ENCODE results near the gene FAM53C.
A peak's percentile ranks its signal among the peaks of the same experiment; 100 is the strongest.
"Not testable (repeated sequence)": the region's sequence is repeated elsewhere in the genome, so short reads cannot be mapped to it uniquely, and the experiment has no call there.

Gene FAM53C

GRCh38 chr5:138369706-138370105, 31.6 kb downstream of the FAM53C start:
- Histone ChIP-seq H3K4me3 (ENCODE audit: low read depth in 1 of 2, low read length in 2 of 2) (no peak overlapping the region), H3K9me3 (ENCODE audit: control insufficient read depth in 1 of 2, low read length in 2 of 2) (no peaks in the 10 kb centered on the region), H3K36me3 (ENCODE audit: control insufficient read depth in 1 of 2, insufficient read depth in 2 of 2, low read length in 2 of 2) (peaks cover 4 to 8% of the 10 kb centered on the region in 2 donors), H3K27ac (ENCODE audit: low read length) (peak overlapping the region; percentile 42), H3K4me1 (ENCODE audit: control insufficient read depth in 1 of 2, insufficient read depth in 2 of 2, low read length in 2 of 2) (peaks cover 12 to 13% of the 10 kb centered on the region in 2 donors), H3K27me3 (ENCODE audit: low read depth, low read length) (no peaks in the 10 kb centered on the region)

- Histone ChIP-seq H3K4me1 (ENCODE audit: control insufficient read depth in 1 of 2, insufficient read depth in 2 of 2, low read length in 2 of 2) (peaks cover 12 to 13% of the 10 kb centered on the region in 2 donors), H3K27me3 (ENCODE audit: low read depth, low read length) (no peaks in the 10 kb centered on the region), H3K36me3 (ENCODE audit: control insufficient read depth in 1 of 2, insufficient read depth in 2 of 2, low read length in 2 of 2) (peaks cover 4 to 11% of the 10 kb centered on the region in 2 donors), H3K9me3 (ENCODE audit: control insufficient read depth in 1 of 2, low read length in 2 of 2) (no peaks in the 10 kb centered on the region), H3K27ac (ENCODE audit: low read length) (no peak overlapping the region), H3K4me3 (ENCODE audit: low read depth in 1 of 2, low read length in 2 of 2) (no peak overlapping the region)
These were observed 32.5 kb downstream of the FAM53C start for GRCh38 chr5:138370537-138370936.

- Histone ChIP-seq H3K9me3 (ENCODE audit: control insufficient read depth in 1 of 2, low read length in 2 of 2) (no peaks in the 10 kb centered on the region), H3K36me3 (ENCODE audit: control insufficient read depth in 1 of 2, insufficient read depth in 2 of 2, low read length in 2 of 2) (peaks cover 4 to 11% of the 10 kb centered on the region in 2 donors), H3K27ac (ENCODE audit: low read length) (no peak overlapping the region), H3K4me3 (ENCODE audit: low read depth in 1 of 2, low read length in 2 of 2) (no peak overlapping the region), H3K27me3 (ENCODE audit: low read depth, low read length) (no peaks in the 10 kb centered on the region), H3K4me1 (ENCODE audit: control insufficient read depth in 1 of 2, insufficient read depth in 2 of 2, low read length in 2 of 2) (peaks cover 11 to 13% of the 10 kb centered on the region in 2 donors)
These were observed 33.4 kb downstream of the FAM53C start for GRCh38 chr5:138371454-138371853.

GRCh38 chr5:138372225-138372624, 34.2 kb downstream of the FAM53C start:
- H3K36me3 ChIP-seq (ENCODE audit: control insufficient read depth in 1 of 2, insufficient read depth in 2 of 2, low read length in 2 of 2) = peaks cover 6 to 16% of the 10 kb centered on the region in 2 donors
- no peaks in the 10 kb centered on the region for H3K27me3 ChIP-seq (ENCODE audit: low read depth, low read length)
- peaks cover 4 to 5% of the 10 kb centered on the region in 2 donors for H3K4me1 ChIP-seq (ENCODE audit: control insufficient read depth in 1 of 2, insufficient read depth in 2 of 2, low read length in 2 of 2)
- no peak overlapping the region for H3K27ac ChIP-seq (ENCODE audit: low read length)
- H3K9me3 ChIP-seq (ENCODE audit: control insufficient read depth in 1 of 2, low read length in 2 of 2) = no peaks in the 10 kb centered on the region
- H3K4me3 ChIP-seq (ENCODE audit: low read depth in 1 of 2, low read length in 2 of 2) = no peak overlapping the region

GRCh38 chr5:138372653-138373052, 34.6 kb downstream of the FAM53C start:
- H3K9me3 ChIP-seq (ENCODE audit: control insufficient read depth in 1 of 2, low read length in 2 of 2) = no peaks in the 10 kb centered on the region
- H3K4me3 ChIP-seq (ENCODE audit: low read depth in 1 of 2, low read length in 2 of 2) = no peak overlapping the region
- peaks cover 4 to 5% of the 10 kb centered on the region in 2 donors for H3K4me1 ChIP-seq (ENCODE audit: control insufficient read depth in 1 of 2, insufficient read depth in 2 of 2, low read length in 2 of 2)
- peaks cover 10 to 20% of the 10 kb centered on the region in 2 donors for H3K36me3 ChIP-seq (ENCODE audit: control insufficient read depth in 1 of 2, insufficient read depth in 2 of 2, low read length in 2 of 2)
- no peaks in the 10 kb centered on the region for H3K27me3 ChIP-seq (ENCODE audit: low read depth, low read length)
- H3K27ac ChIP-seq (ENCODE audit: low read length) = no peak overlapping the region

GRCh38 chr5:138382347-138382746, 44.3 kb downstream of the FAM53C start:
- Histone ChIP-seq H3K27ac (ENCODE audit: low read length) (no peak overlapping the region), H3K27me3 (ENCODE audit: low read depth, low read length) (no peaks in the 10 kb centered on the region), H3K4me3 (ENCODE audit: low read depth in 1 of 2, low read length in 2 of 2) (no peak overlapping the region), H3K36me3 (ENCODE audit: control insufficient read depth in 1 of 2, insufficient read depth in 2 of 2, low read length in 2 of 2) (peaks cover 50 to 63% of the 10 kb centered on the region in 2 donors), H3K4me1 (ENCODE audit: control insufficient read depth in 1 of 2, insufficient read depth in 2 of 2, low read length in 2 of 2) (no peaks in the 10 kb centered on the region), H3K9me3 (ENCODE audit: control insufficient read depth in 1 of 2, low read length in 2 of 2) (no peaks in the 10 kb centered on the region)

GRCh38 chr5:138385660-138386059, 47.6 kb downstream of the FAM53C start:
- no peak overlapping the region for H3K4me3 ChIP-seq (ENCODE audit: low read depth in 1 of 2, low read length in 2 of 2)
- no peaks in the 10 kb centered on the region for H3K9me3 ChIP-seq (ENCODE audit: control insufficient read depth in 1 of 2, low read length in 2 of 2)
- no peak overlapping the region for H3K27ac ChIP-seq (ENCODE audit: low read length)
- H3K27me3 ChIP-seq (ENCODE audit: low read depth, low read length) = no peaks in the 10 kb centered on the region
- H3K36me3 ChIP-seq (ENCODE audit: control insufficient read depth in 1 of 2, insufficient read depth in 2 of 2, low read length in 2 of 2) = peaks cover 33 to 55% of the 10 kb centered on the region in 2 donors
- no peaks in the 10 kb centered on the region for H3K4me1 ChIP-seq (ENCODE audit: control insufficient read depth in 1 of 2, insufficient read depth in 2 of 2, low read length in 2 of 2)

GRCh38 chr5:138386290-138386689, 48.2 kb downstream of the FAM53C start:
- no peak overlapping the region for H3K4me3 ChIP-seq (ENCODE audit: low read depth in 1 of 2, low read length in 2 of 2)
- no peaks in the 10 kb centered on the region for H3K27me3 ChIP-seq (ENCODE audit: low read depth, low read length)
- H3K9me3 ChIP-seq (ENCODE audit: control insufficient read depth in 1 of 2, low read length in 2 of 2) = no peaks in the 10 kb centered on the region
- peaks cover 36 to 54% of the 10 kb centered on the region in 2 donors for H3K36me3 ChIP-seq (ENCODE audit: control insufficient read depth in 1 of 2, insufficient read depth in 2 of 2, low read length in 2 of 2)
- no peaks in the 10 kb centered on the region for H3K4me1 ChIP-seq (ENCODE audit: control insufficient read depth in 1 of 2, insufficient read depth in 2 of 2, low read length in 2 of 2)
- no peak overlapping the region for H3K27ac ChIP-seq (ENCODE audit: low read length)

GRCh38 chr5:138389332-138389731, 51.3 kb downstream of the FAM53C start:
- no peak overlapping the region for H3K4me3 ChIP-seq (ENCODE audit: low read depth in 1 of 2, low read length in 2 of 2)
- no peak overlapping the region for H3K27ac ChIP-seq (ENCODE audit: low read length)
- H3K36me3 ChIP-seq (ENCODE audit: control insufficient read depth in 1 of 2, insufficient read depth in 2 of 2, low read length in 2 of 2) = peaks cover 51 to 64% of the 10 kb centered on the region in 2 donors
- H3K9me3 ChIP-seq (ENCODE audit: control insufficient read depth in 1 of 2, low read length in 2 of 2) = no peaks in the 10 kb centered on the region
- no peaks in the 10 kb centered on the region for H3K27me3 ChIP-seq (ENCODE audit: low read depth, low read length)
- peaks cover 0 to 12% of the 10 kb centered on the region in 2 donors for H3K4me1 ChIP-seq (ENCODE audit: control insufficient read depth in 1 of 2, insufficient read depth in 2 of 2, low read length in 2 of 2)

DNA sequence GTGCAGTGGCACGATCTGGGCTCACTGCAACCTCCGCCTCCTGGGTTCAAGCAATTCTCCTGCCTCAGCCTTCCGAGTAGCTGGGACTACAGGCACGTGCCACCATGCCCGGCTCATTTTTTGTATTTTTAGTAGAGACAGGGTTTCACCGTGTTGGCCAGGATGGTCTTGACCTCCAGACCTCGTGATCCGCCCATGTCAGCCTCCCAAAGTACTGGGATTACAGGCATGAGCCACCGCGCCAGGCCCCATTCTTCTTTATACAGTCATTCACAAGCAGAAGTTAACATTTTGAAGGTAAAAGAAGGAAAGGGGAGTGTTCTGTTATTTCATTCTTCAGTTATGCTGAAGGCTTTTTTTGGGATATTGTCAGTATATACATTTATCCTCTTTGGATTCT, 51.8 kb downstream of the FAM53C start:
- H3K27me3 ChIP-seq (ENCODE audit: low read depth, low read length); H3K4me3 ChIP-seq (ENCODE audit: low read depth in 1 of 2, low read length in 2 of 2); H3K27ac ChIP-seq (ENCODE audit: low read length); H3K9me3 ChIP-seq (ENCODE audit: control insufficient read depth in 1 of 2, low read length in 2 of 2): not testable (repeated sequence)
- Histone ChIP-seq H3K36me3 (ENCODE audit: control insufficient read depth in 1 of 2, insufficient read depth in 2 of 2, low read length in 2 of 2) (peaks cover 56 to 65% of the 10 kb centered on the region in 2 donors), H3K4me1 (ENCODE audit: control insufficient read depth in 1 of 2, insufficient read depth in 2 of 2, low read length in 2 of 2) (peaks cover 0 to 12% of the 10 kb centered on the region in 2 donors)

GRCh38 chr5:138391859-138392386, 53.9 kb downstream of the FAM53C start:
- Histone ChIP-seq H3K4me3 (ENCODE audit: low read depth in 1 of 2, low read length in 2 of 2) (no peak overlapping the region), H3K4me1 (ENCODE audit: control insufficient read depth in 1 of 2, insufficient read depth in 2 of 2, low read length in 2 of 2) (peaks cover 0 to 12% of the 10 kb centered on the region in 2 donors), H3K9me3 (ENCODE audit: control insufficient read depth in 1 of 2, low read length in 2 of 2) (no peaks in the 10 kb centered on the region), H3K27ac (ENCODE audit: low read length) (no peak overlapping the region), H3K27me3 (ENCODE audit: low read depth, low read length) (no peaks in the 10 kb centered on the region), H3K36me3 (ENCODE audit: control insufficient read depth in 1 of 2, insufficient read depth in 2 of 2, low read length in 2 of 2) (peaks cover 53 to 58% of the 10 kb centered on the region in 2 donors)
